Smooth muscle cell (in vitro differentiated cells): ENCODE measurements around the gene ANKRD31. TPM values are rescaled to one million over a fixed set of nuclear protein-coding genes. Genes with fewer than 3 reads are reported as not detected.
"Not testable (repeated sequence)": the region's sequence is repeated elsewhere in the genome, so short reads cannot be mapped to it uniquely, and the experiment has no call there.

ENCODE experiments used
- DNase-seq: peaks from one replicate; lab custom pipeline; 2025; ENCODE audit not compliant: unreplicated experiment; lab: John Stamatoyannopoulos, UW
- H2AFZ ChIP-seq: fragments of 200-600 bp; sonication (generic); 2 replicates; pipeline ENCODE4 v1.6.0; 2016; ENCODE audit warnings: antibody characterized with exemption, low read depth, mild to moderate bottlenecking
- H3F3A ChIP-seq: fragments of 200-600 bp; sonication (generic); 2 replicates; pipeline ENCODE4 v1.6.0; 2017; ENCODE audit warnings: antibody characterized with exemption, low read depth
- H3K27ac ChIP-seq: fragments of 200-600 bp; sonication (generic); 2 replicates; pipeline ENCODE4 v1.5.1; 2016; ENCODE audit warnings: low read depth, mild to moderate bottlenecking
- H3K27me3 ChIP-seq: fragments of 200-600 bp; sonication (generic); 2 replicates; pipeline ENCODE4 v1.6.1; 2016; ENCODE audit warnings: low read depth, mild to moderate bottlenecking
- H3K36me3 ChIP-seq: fragments of 200-600 bp; sonication (generic); 2 replicates; pipeline ENCODE4 v1.5.1; 2016; ENCODE audit warnings: low read depth
- H3K4me1 ChIP-seq: fragments of 200-600 bp; sonication (generic); 2 replicates; pipeline ENCODE4 v1.5.1; 2016; ENCODE audit warnings: low read depth
- H3K4me2 ChIP-seq: fragments of 200-600 bp; sonication (generic); 2 replicates; pipeline ENCODE4 v1.6.0; 2016; ENCODE audit warnings: mild to moderate bottlenecking
- H3K4me3 ChIP-seq: fragments of 200-600 bp; sonication (generic); 2 replicates; pipeline ENCODE4 v1.5.1; 2016; ENCODE audit warnings: mild to moderate bottlenecking
- H3K79me2 ChIP-seq: fragments of 200-600 bp; sonication (generic); 2 replicates; pipeline ENCODE4 v1.6.0; 2016; ENCODE audit warnings: low read depth, mild to moderate bottlenecking
- H3K9ac ChIP-seq: fragments of 200-600 bp; sonication (generic); 2 replicates; pipeline ENCODE4 v1.6.0; 2016; ENCODE audit warnings: low read depth
- H3K9me3 ChIP-seq: fragments of 200-600 bp; sonication (generic); replicated peaks from 2 replicates; pipeline ENCODE4 v1.5.1; 2016; ENCODE audit warnings: low read depth
- H4K20me1 ChIP-seq: fragments of 200-600 bp; sonication (generic); 2 replicates; pipeline ENCODE4 v1.6.0; 2016; ENCODE audit warnings: low read depth
- CTCF ChIP-seq: fragments of 200-600 bp; sonication (generic); IDR thresholded peaks from 2 replicates; pipeline ENCODE4 v1.5.1; 2017; ENCODE audit warnings: borderline replicate concordance, mild to moderate bottlenecking, antibody characterized with exemption; ENCODE audit not compliant: insufficient read depth, poor library complexity, severe bottlenecking
- WGBS: methylation state at CpG from one replicate; pipeline ENCODE4 v1.1.7; 2016; ENCODE audit warnings: low lambda C conversion rate; 5-methylcytosine and 5-hydroxymethylcytosine counted together
- polyA plus RNA-seq: library from polyadenylated mRNA; unstranded; fragments of >200 nt; fragmentation: Nextera tagmentation; extraction: Ambion mirVana; gene quantifications from 2 replicates; pipeline ENCODE4 v1.2.1, GENCODE V29; 2016
- total RNA-seq: library from RNA; depleted of rRNA; stranded (reverse); fragments of >200 nt; gene quantifications from 2 replicates; pipeline ENCODE4 v1.2.3, GENCODE V29; 2014

ANKRD31 gene
- total and polyA plus RNA-seq, 2 experiments from 2014 or later, result 0.03 to 0.22 TPM

GRCh38 chr5:75265731-75266130, 29.1 kb upstream of the ANKRD31 start:
- Histone ChIP-seq H3F3A (no peaks in the 10 kb centered on the region), H3K9ac (no peak overlapping the region), H4K20me1 (no peaks in the 10 kb centered on the region), H3K4me2 (no peak overlapping the region), H3K27ac (no peak overlapping the region), H3K27me3 (no peaks in the 10 kb centered on the region), H2AFZ (no peak overlapping the region), H3K36me3 (no peaks in the 10 kb centered on the region), H3K79me2 (no peaks in the 10 kb centered on the region), H3K4me1 (no peaks in the 10 kb centered on the region), H3K9me3 (no peaks in the 10 kb centered on the region), H3K4me3 (no peak overlapping the region)
- peak; percentile 61 for TF ChIP-seq CTCF
- no peak for DNase-seq
- WGBS, result 54% methylated on average over 2 of the region's 2 CpGs

- Histone ChIP-seq H3K9ac (no peak overlapping the region), H3K4me1 (no peaks in the 10 kb centered on the region), H3K4me2 (no peak overlapping the region), H3K9me3 (no peaks in the 10 kb centered on the region), H3K27me3 (no peaks in the 10 kb centered on the region), H4K20me1 (no peaks in the 10 kb centered on the region), H3K4me3 (no peak overlapping the region), H2AFZ (no peak overlapping the region), H3K36me3 (no peaks in the 10 kb centered on the region), H3F3A (no peaks in the 10 kb centered on the region), H3K79me2 (no peaks in the 10 kb centered on the region), H3K27ac (no peak overlapping the region)
- DNase-seq, result no peak
- no peak for TF ChIP-seq CTCF
- 91% methylated on average over 3 of the region's 3 CpGs for WGBS
These were observed 25.6 kb upstream of the ANKRD31 start for GRCh38 chr5:75262271-75262670.

- Histone ChIP-seq H3K27me3 (no peaks in the 10 kb centered on the region), H4K20me1 (no peaks in the 10 kb centered on the region), H3K4me1 (no peaks in the 10 kb centered on the region), H2AFZ (no peak overlapping the region), H3K27ac (no peak overlapping the region), H3K36me3 (no peaks in the 10 kb centered on the region), H3K79me2 (no peaks in the 10 kb centered on the region), H3K9ac (no peak overlapping the region), H3K9me3 (no peaks in the 10 kb centered on the region), H3K4me3 (no peak overlapping the region), H3F3A (no peaks in the 10 kb centered on the region), H3K4me2 (no peak overlapping the region)
- no peak for DNase-seq
- no peak for TF ChIP-seq CTCF
- WGBS, result 96% methylated on average over 2 of the region's 2 CpGs
These were observed 24.0 kb upstream of the ANKRD31 start for GRCh38 chr5:75260708-75261107.

GRCh38 chr5:75250452-75250851, 13.8 kb upstream of the ANKRD31 start:
- not testable (repeated sequence) for DNase-seq, H4K20me1 ChIP-seq, H3K27ac ChIP-seq, H3K4me2 ChIP-seq, H3K4me3 ChIP-seq, H3K4me1 ChIP-seq, H3F3A ChIP-seq, H2AFZ ChIP-seq, H3K9ac ChIP-seq, H3K27me3 ChIP-seq, H3K36me3 ChIP-seq, H3K9me3 ChIP-seq, H3K79me2 ChIP-seq
- 85% methylated on average over 4 of the region's 4 CpGs for WGBS
